HG02610 (cell line): ENCODE measurements around the gene UBN1.

Experiments used
- ATAC-seq: cut with Tn5 transposase; IDR thresholded peaks from one replicate; pipeline ENCODE4 v1.9.1; 2021; ENCODE audit warnings: mild to moderate bottlenecking, moderate library complexity; ENCODE audit not compliant: unreplicated experiment

Gene UBN1

DNA sequence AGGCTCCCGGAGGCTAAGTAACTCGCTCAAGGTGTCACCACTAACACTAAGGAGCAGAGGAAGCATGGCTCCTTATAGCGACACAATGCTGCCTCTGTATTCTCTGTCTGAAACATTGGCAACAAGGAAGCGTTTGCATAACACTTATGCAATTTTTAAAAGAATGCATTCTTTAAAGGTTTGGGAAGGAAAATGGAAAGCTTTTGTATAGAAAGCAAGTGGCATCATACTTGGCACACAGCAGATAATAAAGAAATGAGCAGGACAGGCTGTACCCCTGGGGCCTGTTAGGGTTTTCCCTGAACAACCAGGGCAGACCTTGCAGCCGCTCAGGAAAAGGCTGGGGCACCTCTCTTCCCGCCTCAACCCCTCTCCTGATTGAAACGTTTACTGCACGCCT is 52.8 kb downstream of the UBN1 start:
- no peak for ATAC-seq

DNA sequence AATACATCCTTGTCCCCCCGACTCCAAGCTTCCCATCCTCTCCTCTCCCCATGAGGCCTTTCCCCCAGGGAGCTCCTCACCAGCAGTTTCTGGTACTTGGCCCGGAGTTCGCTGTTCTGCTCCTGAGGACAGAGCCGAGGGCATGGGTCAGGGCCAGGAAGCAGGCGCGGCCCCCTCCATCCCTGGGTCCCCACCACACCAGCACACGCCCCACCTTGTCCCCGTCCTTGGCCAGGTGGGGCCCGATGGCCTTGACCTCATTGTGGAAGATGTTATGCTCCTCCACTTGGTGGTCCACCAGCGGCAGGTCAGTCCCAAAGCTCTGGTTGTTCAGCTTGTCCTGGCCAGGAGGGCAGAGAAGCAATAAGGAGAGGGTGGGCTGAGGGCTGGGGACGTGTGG is 53.5 kb downstream of the UBN1 start:
- no peak for ATAC-seq

DNA sequence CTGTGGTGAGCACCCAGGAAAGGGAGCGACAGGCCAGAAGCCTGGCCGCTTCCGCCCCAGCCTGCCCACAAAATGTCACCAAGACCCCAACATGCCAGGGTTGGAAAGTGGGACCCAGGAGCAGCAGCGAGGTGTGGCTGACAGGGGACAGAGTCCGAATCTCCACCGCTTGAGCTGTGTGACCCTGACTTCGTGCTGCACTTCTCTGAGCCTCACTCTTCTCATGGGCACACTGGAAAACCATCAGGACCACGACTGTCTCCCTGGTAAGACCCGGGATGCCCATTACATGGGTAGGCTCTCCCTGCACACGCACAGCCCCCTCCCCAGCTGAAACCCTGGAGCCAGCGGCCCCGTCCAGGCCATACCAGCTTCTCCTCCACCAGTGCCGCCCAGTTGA is 54.8 kb downstream of the UBN1 start:
- no peak for ATAC-seq

DNA sequence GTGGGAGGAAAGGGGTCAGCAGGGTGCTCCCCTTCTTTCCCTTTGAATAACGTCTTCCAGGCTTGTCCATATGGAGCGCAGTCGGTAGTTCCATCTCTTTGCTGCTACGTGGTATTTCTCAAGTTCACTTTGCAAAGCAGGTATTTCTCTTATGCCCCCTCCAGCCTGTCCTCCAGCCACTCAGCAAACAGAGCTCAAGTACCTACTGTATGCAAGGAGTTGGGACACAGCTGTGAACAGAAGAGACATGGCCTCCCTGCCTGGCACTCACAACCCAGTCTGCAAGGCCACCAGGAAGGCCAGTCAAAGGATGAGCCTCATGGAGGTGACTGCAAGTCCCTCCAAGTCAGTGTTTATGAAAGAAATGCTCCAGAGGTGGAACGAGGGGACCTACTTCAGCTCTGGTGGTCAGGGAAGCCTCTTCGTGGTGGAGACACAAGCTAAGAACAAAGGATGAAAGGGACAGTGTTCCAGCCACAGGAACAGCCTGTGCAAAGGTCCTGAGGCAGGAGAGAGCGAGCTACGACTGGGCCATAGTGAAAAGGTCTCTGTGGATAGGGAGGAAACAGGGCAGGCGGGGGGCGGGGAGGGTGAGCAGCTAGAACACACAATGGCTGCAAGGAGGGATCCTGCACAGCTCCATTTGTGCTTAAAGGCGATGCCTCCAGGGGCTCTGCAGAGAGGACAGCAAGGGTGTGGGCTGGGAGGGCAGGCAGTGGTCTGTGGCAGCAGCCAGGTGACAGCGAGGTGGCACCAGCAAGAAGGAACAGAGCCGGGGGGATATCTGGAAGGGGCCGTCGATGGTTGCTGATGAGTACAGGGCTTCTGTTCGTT is 57.0 kb downstream of the UBN1 start:
- ATAC-seq, result no peak

DNA sequence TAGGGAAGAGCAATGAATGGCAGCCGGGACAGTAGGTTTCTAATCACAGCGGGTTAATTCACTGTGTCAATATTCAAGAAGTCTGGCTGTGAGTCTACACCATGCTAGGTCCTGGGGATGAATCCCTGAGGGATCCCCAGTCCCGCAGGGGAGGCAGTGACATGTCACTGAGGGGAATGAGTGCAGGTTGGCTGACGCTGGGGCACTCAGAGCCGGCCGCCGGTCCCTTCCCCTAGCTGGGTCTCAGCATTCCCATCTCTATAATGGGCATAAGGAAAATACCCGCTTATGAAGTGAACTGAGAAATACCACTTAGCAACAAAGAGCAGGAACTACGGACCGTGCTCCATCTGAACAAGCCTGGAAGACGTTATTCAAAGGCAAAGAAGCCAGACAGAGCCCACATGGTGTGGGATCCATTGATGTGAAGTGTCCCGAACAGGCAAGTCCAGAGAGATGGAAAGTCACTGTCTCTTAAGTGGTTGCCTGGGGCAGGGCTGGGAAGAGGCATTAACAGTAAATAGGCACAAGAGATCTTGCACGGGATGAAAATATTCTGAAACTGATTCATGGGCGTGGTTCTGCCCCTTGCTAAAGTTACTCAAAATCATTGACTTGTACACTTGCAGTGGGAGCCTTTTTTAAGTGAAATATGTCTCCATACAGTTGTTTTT is 57.8 kb downstream of the UBN1 start:
- no peak for ATAC-seq

DNA sequence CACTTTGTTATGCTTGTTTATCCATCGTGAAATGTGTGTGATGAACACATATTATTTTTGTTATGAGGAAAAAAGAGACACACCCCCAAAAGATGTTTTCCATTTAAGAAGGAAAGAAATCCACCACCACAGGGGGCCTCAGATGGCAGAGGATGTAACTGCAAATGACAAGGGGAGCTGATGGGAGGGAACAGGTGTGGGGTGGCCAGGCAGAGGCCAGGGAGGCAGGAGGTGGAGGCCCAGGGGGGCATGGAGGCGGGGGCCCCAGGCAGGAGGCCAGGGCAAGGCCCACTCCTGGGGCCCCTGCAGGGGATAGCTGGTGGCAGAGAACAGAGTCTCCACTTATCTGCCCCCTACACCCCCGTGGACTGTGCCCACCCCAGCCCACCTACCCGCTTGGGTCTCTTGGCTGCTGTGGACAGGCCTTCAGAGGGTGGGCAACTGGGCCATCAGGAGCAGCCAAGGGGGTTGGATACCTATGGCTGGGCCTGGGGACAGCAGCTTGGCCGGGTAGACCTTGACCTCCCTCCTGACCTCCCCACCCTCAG is 61.6 kb downstream of the UBN1 start:
- ATAC-seq, result no peak

DNA sequence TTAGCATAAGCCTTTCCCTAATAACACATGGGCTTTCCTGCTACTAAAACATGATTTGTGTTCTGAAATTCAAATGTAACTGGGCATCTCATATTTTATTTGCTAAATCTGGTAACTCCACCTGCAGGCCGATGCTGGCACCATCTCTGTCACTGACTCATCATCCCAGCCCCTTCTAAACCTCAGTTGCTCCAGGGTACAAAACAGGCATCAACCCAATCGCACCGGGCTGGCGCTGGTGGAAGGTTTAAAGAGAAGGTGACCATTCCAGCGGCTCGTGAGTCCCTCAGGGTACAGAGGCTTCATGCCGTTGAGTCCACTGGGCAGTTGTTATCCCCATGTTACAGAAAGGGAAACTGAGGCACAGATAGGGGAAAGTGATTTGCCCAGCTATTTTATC is 62.5 kb downstream of the UBN1 start:
- ATAC-seq, result no peak

DNA sequence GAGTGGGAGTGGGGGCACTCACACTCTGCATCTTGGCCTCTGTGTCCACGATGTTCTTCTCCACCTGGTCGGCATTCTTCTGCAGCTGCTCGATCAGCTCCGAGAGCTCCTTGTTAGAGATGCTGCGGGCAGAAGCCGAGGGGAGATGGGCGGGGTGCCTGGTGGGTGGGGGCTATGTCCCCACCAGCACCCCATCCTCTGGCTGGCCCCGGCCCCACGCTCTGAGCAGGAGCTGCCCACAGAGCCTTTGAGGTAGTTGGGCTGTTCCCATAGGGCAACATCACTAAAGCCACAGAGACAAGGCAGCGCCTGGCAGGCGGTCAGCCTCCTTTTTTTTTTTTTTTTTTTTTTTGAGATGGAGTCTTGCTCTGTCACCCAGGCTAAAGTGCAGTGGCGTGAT is 63.5 kb downstream of the UBN1 start:
- no peak for ATAC-seq

DNA sequence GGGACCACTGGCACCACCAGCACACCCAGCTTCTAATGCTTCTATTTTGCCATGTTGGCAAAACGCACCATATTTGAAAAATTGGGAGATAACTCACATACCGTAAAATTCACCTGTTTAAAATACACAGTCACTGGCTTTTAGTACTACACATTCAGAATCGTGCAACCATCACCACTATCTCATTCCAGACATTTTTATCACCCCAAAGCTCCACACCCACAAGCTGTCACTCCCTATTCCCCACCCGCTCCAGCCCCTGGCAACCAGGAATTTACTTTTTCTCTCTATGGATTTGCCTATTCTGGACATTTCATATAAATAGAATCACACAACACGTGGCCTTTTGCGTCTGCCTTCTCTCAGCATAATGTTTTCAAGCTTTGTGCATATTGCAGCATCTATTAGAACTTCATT is 64.7 kb downstream of the UBN1 start:
- ATAC-seq, result no peak

DNA sequence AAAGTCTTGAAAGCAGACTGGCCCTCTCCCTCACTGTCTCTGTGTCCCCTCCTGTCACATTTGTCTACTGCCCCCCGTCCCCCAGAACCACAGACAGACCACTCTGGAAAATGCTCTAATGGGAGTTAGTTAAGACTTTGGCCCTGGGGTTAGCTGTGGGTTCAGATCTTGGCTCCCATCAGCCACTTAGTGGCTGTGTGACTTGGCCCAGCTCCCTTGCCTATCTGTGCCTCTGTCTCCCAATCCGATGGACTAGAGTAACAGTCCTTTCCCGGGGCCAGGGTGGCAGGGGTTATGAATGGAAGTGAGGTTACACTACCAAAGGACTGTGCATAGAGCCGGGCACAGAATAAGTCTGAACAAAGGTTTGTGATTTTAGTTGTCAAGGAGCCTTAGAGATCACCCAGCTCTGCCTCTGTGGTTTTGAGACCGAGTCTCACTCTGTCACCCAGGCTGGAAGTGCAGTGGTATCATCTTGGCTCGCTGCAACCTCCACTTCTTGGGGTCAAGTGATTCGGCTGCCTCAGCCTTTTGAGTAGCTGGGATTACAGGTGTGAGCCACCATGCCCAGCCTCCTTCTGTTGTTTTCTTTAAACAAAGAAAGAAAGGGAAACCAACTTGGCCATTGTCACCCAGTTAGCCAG is 66.0 kb downstream of the UBN1 start:
- ATAC-seq, result no peak

DNA sequence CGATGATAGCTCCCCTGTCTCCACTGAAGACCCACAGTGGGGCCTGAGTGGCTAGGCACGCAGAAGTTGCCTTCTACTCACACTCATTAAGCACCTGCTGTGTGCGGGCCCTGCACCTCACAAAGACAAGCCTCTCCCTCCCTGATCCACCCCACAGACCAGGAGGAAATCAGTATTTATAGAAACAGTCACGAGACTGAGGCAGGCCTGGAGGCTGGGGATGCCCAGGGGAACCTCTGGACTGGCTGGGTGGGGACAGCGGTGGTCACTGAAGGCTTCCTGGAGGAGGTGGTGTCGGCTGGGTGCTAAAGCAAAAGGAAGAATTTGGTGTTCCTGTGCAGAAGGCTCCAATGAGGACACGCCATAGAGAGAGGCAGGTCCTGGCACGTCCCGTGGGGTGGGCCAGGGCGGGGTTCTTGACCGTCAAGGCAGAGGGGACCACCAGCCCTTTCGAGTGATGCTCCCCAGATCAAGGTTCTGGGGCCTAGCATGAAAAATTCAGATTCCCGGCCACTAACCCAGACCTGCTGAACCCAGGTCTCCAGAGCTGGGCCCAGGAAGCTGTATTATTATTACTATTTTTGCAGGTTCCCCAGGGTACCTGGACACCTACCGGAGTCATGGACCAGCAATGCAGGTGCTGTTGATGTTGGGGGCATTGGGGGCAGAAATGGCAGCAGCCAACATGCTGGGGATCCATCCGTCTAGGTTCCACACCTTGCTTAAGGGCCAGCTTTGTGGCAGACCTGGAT is 66.7 kb downstream of the UBN1 start:
- no peak for ATAC-seq

DNA sequence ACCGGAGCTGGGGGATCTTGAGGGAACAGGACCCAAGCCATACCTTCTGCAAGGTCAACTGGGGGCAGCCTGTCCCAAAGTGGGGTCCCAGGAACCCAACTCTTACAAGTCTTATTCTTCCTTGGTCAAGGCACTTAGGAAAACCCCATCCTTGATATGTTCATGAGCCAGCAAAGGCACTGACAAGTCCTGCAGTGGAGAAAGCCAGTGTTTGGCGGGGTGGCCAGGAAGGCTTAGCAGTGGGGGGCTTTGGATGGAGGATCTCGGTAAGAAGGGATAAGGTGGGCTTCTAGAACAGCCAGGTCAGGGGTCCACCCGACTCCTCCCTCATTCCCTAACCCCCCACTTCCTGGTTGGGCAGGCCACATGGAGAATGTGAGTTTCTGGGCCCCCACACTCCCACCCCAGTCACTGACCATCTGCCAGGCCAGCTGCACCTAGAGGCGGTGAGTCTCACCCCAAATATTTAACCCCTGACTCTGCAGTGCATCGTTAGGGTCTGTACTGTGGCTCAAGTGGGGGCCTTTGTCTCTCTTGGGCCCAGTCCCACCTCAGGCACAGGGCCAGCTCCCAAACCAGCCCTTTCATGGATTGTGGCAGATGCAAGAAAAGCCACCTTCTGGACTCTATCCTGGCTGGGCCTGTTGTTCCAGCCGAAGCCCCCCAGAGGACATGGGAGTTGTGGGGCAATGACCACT is 67.4 kb downstream of the UBN1 start:
- ATAC-seq, result no peak

DNA sequence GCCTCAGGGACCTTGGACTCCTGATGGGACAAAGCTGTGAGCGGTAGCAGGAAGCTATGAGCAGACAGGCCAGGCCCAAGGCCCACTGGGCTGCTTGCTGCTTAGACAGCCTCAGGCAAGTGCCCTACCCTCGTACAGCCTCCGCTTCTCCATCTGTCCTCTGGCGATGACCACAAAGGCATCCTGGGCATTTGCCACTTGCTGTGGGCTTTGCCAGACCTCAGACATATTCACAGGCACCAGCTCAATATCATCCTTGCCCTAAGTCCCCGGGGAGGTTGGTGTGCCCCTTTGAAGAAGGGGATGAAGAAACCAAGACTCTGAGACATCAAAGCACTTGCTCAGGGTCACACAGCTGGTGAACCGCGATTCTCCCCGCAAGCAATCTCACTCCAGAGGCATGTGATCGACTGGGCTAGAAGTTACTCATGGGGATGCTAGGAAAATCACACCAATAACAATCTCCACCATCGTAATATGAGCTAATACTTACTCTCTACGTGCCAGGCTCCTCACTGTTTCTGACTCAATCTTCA is 68.0 kb downstream of the UBN1 start:
- no peak for ATAC-seq

DNA sequence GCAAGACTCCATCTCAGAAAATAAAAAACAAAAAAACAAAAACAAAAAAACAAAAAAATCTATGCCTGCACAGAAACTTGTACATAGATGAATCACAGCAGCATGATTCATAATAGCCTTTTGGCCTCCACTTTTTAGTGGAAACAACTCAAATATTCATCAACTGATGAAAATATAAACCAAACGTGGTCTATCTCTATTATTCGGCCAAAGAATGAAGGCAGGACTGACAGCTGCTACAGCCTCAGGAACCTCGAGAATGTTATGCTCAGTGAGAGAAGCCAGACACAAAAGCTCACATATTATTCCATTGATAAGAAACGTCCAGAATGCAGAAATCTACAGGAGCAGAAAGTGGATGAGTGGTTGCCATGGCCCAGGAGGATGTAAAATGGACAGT is 69.8 kb downstream of the UBN1 start:
- ATAC-seq, result no peak

DNA sequence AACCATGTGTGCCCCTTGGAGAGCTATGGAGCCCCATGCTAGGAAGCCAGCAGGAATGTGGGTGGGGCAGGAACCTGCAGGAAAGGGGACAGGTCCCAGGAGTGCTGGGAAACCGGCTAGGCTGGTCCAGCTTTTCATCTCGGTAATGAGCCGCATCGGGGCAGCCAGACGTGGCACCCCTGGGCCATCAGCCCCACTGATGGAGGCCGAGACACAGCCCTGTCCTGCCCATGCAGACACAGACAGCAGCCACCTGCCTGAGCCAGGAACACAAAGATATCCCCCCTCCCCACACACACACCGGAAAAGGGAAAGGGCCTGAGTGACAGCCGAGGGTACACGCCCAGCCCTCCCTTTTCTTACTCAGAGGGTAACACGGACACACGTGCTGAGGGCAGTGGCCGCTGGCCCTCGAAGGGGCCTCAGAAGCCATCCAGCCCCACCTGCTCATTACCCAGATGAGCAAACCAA is 71.5 kb downstream of the UBN1 start:
- ATAC-seq, result no peak

DNA sequence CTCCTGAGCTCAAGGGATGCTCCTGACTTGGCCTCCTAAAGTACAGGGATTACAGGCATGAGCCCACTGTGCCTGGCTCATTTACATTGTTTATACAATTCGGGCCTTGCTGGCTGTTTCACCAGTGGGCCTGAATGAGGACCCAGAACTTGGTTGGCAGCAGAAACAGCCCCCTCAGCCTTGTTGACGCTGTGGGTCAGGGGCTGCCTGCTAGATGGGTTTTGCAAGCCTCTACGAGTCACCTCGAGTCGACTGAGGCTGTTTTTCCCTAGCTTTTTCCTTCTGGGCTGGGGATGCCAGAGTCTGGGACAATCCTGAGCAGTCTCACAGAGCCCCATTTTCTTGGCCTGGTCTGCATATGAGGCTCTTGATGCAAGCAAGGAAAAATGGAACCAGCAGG is 73.5 kb downstream of the UBN1 start:
- ATAC-seq, result no peak

DNA sequence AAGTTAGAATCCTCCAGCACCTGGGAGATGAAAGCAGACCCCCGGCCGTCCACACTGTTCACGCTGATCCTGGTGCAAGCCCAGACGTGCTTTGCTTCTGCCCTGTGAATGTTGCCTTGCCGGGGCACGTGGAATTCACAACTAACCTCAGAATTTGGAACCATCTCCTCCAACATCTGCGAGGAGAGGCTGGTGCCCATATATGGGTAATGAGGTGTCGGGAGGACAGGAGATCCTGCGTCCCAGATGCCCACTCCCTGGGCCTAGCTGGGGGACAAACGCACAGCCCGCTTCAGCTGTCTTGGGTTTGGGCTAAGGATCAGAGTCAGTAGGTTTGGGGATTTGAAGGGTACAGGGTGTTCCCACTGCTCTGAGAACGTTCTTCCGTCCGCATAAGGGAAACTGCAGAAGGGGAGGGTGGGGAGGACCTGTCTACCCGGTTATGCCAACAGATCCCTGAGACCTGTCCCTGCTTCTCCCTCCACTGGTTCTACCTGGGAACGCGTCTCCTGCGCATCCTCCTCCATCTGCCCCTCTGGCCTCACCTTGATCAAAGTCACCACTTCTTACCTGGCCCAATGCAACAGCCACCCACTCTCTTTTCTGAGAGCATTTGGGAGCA is 75.6 kb downstream of the UBN1 start:
- ATAC-seq, result no peak

DNA sequence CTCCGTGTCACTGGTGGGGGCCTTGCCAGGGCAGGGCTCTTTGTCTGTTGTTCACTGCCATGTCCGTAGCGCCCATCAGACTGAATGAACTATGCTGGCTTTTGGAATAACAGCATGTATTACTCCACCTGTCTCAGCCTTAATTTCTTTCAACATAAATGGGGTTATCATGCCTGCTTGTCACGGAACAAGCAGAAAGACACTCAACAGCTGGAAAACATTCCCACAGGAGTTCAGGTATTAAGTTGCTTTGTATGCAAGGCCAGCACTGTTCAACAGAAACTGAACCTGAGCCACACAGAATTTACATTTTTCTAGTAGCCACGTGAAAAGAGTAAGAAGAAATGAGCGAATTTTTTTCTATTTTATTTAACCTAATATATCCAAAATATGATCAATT is 76.6 kb downstream of the UBN1 start:
- ATAC-seq, result no peak

DNA sequence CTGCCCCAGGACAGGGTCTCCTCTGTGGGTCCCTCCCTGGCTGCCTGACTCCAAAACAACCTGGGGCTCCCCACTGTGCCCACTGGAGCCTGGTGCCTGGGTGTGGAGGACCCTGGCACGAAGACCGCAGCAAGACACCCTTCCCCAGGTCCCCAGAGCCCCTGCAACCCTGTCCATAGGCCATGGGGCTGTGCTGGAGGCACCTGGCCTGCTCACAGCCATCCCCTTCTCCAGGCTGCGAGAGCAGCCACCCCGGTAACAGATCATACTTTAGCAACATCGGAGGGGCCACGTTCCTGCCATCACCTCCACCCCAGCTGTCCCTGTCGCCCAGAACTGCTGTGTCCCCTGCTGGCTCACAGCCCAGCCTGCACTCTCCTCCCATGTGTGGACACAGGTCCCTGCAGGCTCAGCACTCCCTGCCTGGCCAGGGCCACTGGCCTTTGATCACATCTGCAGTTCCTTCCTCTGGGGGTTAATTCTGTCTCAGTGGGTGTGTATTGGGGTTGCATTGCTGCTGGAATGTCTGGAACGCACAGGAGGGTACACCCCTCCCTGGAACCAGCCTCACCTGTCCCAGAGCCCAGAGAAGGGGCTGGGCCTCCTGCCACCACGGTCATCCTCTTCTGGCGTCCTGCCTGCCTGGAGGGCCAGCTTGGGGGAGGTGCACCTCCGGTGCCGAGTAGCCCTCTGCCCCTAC is 77.5 kb downstream of the UBN1 start:
- ATAC-seq, result no peak
